ENCODE data around the gene TXNDC11.
"Not testable (repeated sequence)": the region's sequence is repeated elsewhere in the genome, so short reads cannot be mapped to it uniquely, and the experiment has no call there.

The TXNDC11 gene

GRCh38 chr16:11742536-11743307, at the start of gene TXNDC11:
Gene TXNDC11, minus strand, starts transcription at chr16:11742857. Its CDS starts 127 bp downstream, at chr16:11742730.
- FAIRE-seq (peak; percentile 35), DNase-seq (ENCODE audit: low spot score) (peak; percentile 92)

- FAIRE-seq (no peak), DNase-seq (ENCODE audit: low spot score) (no peak)
These were observed 48.6 kb upstream of the TXNDC11 start for GRCh38 chr16:11791144-11791828.

- FAIRE-seq, result no peak
- no peak for DNase-seq (ENCODE audit: low spot score)
These were observed 46.3 kb upstream of the TXNDC11 start for GRCh38 chr16:11788914-11789313.

- not testable (repeated sequence) for DNase-seq (ENCODE audit: low spot score); FAIRE-seq
These were observed 42.4 kb upstream of the TXNDC11 start for GRCh38 chr16:11784980-11785599.

GRCh38 chr16:11784381-11784780, 41.7 kb upstream of the TXNDC11 start:
- not testable (repeated sequence) for FAIRE-seq; DNase-seq (ENCODE audit: low spot score)

GRCh38 chr16:11784038-11784369, 41.3 kb upstream of the TXNDC11 start:
- DNase-seq (ENCODE audit: low spot score), result no peak
- no peak for FAIRE-seq

GRCh38 chr16:11783319-11784037, 40.8 kb upstream of the TXNDC11 start:
- DNase-seq (ENCODE audit: low spot score) (peak; percentile 33), FAIRE-seq (no peak)

- DNase-seq (ENCODE audit: low spot score) (peak; percentile 22), FAIRE-seq (peak; percentile 18)
These were observed 39.1 kb upstream of the TXNDC11 start for GRCh38 chr16:11781773-11782172.

- FAIRE-seq (no peak), DNase-seq (ENCODE audit: low spot score) (no peak)
These were observed 38.5 kb upstream of the TXNDC11 start for GRCh38 chr16:11780991-11781680.

GRCh38 chr16:11779074-11779473, 36.4 kb upstream of the TXNDC11 start:
- no peak for FAIRE-seq
- DNase-seq (ENCODE audit: low spot score), result no peak

GRCh38 chr16:11774065-11774626, 31.5 kb upstream of the TXNDC11 start:
- no peak for FAIRE-seq

GRCh38 chr16:11768849-11769248, 26.2 kb upstream of the TXNDC11 start:
- no peak for FAIRE-seq
- no peak for DNase-seq (ENCODE audit: low spot score)

More at GRCh38 chr16:11774065-11774626, 31.5 kb upstream of the TXNDC11 start:
- no peak for DNase-seq (ENCODE audit: low spot score)

GRCh38 chr16:11762431-11762830, 19.8 kb upstream of the TXNDC11 start:
- DNase-seq (ENCODE audit: low spot score) (no peak), FAIRE-seq (no peak)

GRCh38 chr16:11759997-11760396, 17.3 kb upstream of the TXNDC11 start:
- FAIRE-seq (no peak), DNase-seq (ENCODE audit: low spot score) (no peak)

- DNase-seq (ENCODE audit: low spot score) (no peak), FAIRE-seq (no peak)
These were observed 16.6 kb upstream of the TXNDC11 start for GRCh38 chr16:11759163-11759834.

- FAIRE-seq, result peak; percentile 90
- peak; percentile 90 for DNase-seq (ENCODE audit: low spot score)
These were observed 15.3 kb upstream of the TXNDC11 start for GRCh38 chr16:11757671-11758545.

GRCh38 chr16:11756248-11756647, 13.6 kb upstream of the TXNDC11 start:
- FAIRE-seq (no peak), DNase-seq (ENCODE audit: low spot score) (no peak)

GRCh38 chr16:11755022-11755760, 12.5 kb upstream of the TXNDC11 start:
- DNase-seq (ENCODE audit: low spot score) (no peak), FAIRE-seq (no peak)

Data from RCC 7860 (cell line).